Esophagus squamous epithelium (tissue), 5 donors: ENCODE data around the gene FGR. TPM values are rescaled to one million over a fixed set of nuclear protein-coding genes. Genes with fewer than 3 reads are reported as not detected.
A peak's percentile ranks its signal among the peaks of the same experiment; 100 is the strongest.
"Not testable (repeated sequence)": the region's sequence is repeated elsewhere in the genome, so short reads cannot be mapped to it uniquely, and the experiment has no call there.

Source experiments
- DNase-seq: peaks from one replicate; lab custom pipeline; 2025; lab: John Stamatoyannopoulos, UW
- H3K27ac ChIP-seq, 4 donors: fragments of 200-600 bp; sonication (generic); one replicate each; pipeline ENCODE4 v1.5.1; 2016 to 2019; ENCODE audit warnings: mild to moderate bottlenecking in 1 of 4
- H3K27me3 ChIP-seq, 4 donors: fragments of 200-600 bp; sonication (generic); 1 replicate in 3 of 4; 2 replicates in 1 of 4; pipeline versions ENCODE4 v1.5.1 to v1.6.0; 2017 to 2021; ENCODE audit warnings: antibody characterized with exemption in 1 of 4
- H3K36me3 ChIP-seq, 3 donors: fragments of 200-600 bp; sonication (generic); one replicate each; pipeline ENCODE4 v1.5.1; 2016 to 2019
- H3K4me1 ChIP-seq, 3 donors: fragments of 200-600 bp; sonication (generic); one replicate each; pipeline ENCODE4 v1.5.1; 2017 to 2019
- H3K4me3 ChIP-seq, 4 donors: fragments of 200-600 bp; sonication (generic); 1 replicate in 3 of 4; 2 replicates in 1 of 4; pipeline ENCODE4 v1.5.1; 2016 to 2019; ENCODE audit warnings: mild to moderate bottlenecking in 2 of 4, moderate library complexity in 1 of 4
- H3K9me3 ChIP-seq, 3 donors: fragments of 200-600 bp; sonication (generic); one replicate each; pipeline ENCODE4 v1.5.1; 2016 to 2019
- POLR2A ChIP-seq, 4 donors: fragments of 450-650 bp; IDR thresholded peaks; one replicate each; pipeline ENCODE4 v1.6.1; 2017; ENCODE audit warnings: antibody characterized with exemption in 4 of 4, mild to moderate bottlenecking in 4 of 4, moderate library complexity in 3 of 4
- whole genome bisulfite sequencing, 2 donors: methylation state at CpG; one replicate each; pipeline ENCODE4 v1.1.5; 2018; 5-methylcytosine and 5-hydroxymethylcytosine counted together
- intact Hi-C: fragments of 100-400 bp; cut with DNase I; formaldehyde crosslinking; loops from one replicate; pipeline ENCODE4 v1.15.0; 2022
- total RNA-seq, 4 donors: library from RNA; depleted of rRNA; stranded (reverse); fragments of >200 nt; gene quantifications; one replicate each; pipeline ENCODE4 v1.1.0, GENCODE V29; 2016
- TF ChIP-seq, protein P1 (sequence below), 6 experiments: fragments of 450-650 bp in 4 of 6; fragments of 200-600 bp in 2 of 6; sonication (generic) in 2 of 6; IDR thresholded peaks; one replicate each; pipeline ENCODE4 v1.5.1; 2016 to 2019; ENCODE audit warnings: antibody characterized with exemption in 6 of 6, mild to moderate bottlenecking in 4 of 6, moderate library complexity in 4 of 6
- donor health status: DM: yes; HTN: yes; CAD: no.

The FGR gene
- total RNA-seq = 10 to 100 TPM in 2 of 4 donors, 1 to 10 TPM in 2; 1.2 to 12.4 (median 7.5) TPM

GRCh38 chr1:27634985-27635367 is at the start of gene FGR:
Gene FGR (minus strand): TSS chr1:27635185. CDS start chr1:27623916, 11,269 bp downstream.
- intact Hi-C loops = no loop called here
- Histone ChIP-seq H3K9me3 (no peaks in the 10 kb centered on the region), H3K27ac (peak within 1 kb of the TSS; percentile 47 to 83 (median 74)), H3K36me3 (no peaks in the 10 kb centered on the region), H3K27me3 (peaks cover 0 to 18% (median 0%) of the 10 kb centered on the region in 4 donors), H3K4me1 (peaks cover 28 to 62% (median 35%) of the 10 kb centered on the region in 3 donors), H3K4me3 (peak within 1 kb of the TSS; percentile 35 to 66 (median 49))
- peak in 2 of 4 donors; percentile 29 to 45 for TF ChIP-seq POLR2A (IDR thresholded peaks at IDR 0.05)
- TF ChIP-seq, protein P1, sequence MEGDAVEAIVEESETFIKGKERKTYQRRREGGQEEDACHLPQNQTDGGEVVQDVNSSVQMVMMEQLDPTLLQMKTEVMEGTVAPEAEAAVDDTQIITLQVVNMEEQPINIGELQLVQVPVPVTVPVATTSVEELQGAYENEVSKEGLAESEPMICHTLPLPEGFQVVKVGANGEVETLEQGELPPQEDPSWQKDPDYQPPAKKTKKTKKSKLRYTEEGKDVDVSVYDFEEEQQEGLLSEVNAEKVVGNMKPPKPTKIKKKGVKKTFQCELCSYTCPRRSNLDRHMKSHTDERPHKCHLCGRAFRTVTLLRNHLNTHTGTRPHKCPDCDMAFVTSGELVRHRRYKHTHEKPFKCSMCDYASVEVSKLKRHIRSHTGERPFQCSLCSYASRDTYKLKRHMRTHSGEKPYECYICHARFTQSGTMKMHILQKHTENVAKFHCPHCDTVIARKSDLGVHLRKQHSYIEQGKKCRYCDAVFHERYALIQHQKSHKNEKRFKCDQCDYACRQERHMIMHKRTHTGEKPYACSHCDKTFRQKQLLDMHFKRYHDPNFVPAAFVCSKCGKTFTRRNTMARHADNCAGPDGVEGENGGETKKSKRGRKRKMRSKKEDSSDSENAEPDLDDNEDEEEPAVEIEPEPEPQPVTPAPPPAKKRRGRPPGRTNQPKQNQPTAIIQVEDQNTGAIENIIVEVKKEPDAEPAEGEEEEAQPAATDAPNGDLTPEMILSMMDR (IDR thresholded peaks at IDR 0.05) = no peak
- DNase-seq = no peak
- 54% methylated on average over 13 of the region's 28 CpGs; no CpG with 5 or more reads in 1 of the 2 donors for WGBS, 2 donors

DNA sequence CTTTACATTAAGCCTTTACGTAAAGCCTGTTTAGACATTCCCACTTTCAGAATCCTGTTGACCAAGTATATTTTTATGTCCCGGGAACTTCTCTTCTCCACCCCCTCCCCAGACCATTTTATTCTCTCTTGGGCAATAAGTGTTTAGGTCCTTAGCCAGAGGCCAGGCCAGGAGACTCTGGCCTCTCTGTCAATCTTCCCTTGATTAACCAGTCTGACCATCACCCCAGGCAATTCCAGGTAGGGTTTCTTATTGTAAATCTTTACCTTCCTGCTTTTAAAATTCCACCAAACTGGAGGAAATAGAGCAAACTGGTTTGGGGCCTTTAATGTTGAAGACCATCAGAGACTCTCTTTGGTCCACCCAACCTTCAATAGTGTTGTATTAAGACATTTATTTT is 49.2 kb upstream of the FGR start:
- peaks cover 0 to 29% (median 19%) of the 10 kb centered on the region in 3 donors for H3K9me3 ChIP-seq
- peaks cover 0 to 13% (median 0%) of the 10 kb centered on the region in 3 donors for H3K4me1 ChIP-seq
- H3K27ac ChIP-seq = no peak overlapping the region
- no peak overlapping the region for H3K4me3 ChIP-seq
- 85 to 94% methylated on average over 2 of the region's 2 CpGs for WGBS, 2 donors
- TF ChIP-seq POLR2A (IDR thresholded peaks at IDR 0.05) = no peak
- TF ChIP-seq, protein P1 (IDR thresholded peaks at IDR 0.05) = no peak
- intact Hi-C loops = no loop called here
- H3K27me3 ChIP-seq = no peaks in the 10 kb centered on the region
- H3K36me3 ChIP-seq = no peaks in the 10 kb centered on the region
- no peak for DNase-seq

DNA sequence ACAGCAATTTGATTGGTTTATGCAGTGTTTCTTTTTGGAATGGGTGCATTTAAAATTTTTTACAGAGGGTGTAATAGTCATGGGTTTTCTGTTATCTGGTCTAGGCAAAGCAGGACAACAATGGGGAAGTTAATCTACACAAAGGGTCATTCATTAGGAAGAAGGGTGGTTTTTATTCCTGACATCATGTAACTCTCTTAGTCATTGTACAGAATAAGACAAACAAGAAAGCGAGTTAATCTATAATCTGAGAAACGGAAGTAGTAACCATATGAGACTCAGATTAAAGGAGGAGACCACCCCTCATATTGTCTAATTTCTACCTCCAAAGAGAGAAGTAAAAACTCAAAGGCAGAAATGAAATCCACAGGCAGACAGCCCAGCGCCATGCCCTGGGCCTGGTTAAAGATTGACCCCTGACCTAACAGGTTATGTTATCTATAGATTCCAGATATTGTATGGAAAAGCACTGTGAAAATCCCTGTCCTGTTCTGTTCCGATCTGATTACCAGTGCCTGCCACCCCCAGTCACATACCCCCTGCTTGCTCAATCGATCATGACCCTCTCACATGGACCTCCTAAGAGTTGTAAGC is 47.5 kb upstream of the FGR start:
- H3K4me3 ChIP-seq = no peak overlapping the region
- DNase-seq = no peak
- intact Hi-C loops = no loop called here
- H3K27me3 ChIP-seq = no peaks in the 10 kb centered on the region
- peaks cover 0 to 29% (median 19%) of the 10 kb centered on the region in 3 donors for H3K9me3 ChIP-seq
- peaks cover 0 to 13% (median 0%) of the 10 kb centered on the region in 3 donors for H3K4me1 ChIP-seq
- no peak overlapping the region for H3K27ac ChIP-seq
- TF ChIP-seq, protein P1 (IDR thresholded peaks at IDR 0.05) = no peak
- no peak for TF ChIP-seq POLR2A (IDR thresholded peaks at IDR 0.05)
- no peaks in the 10 kb centered on the region for H3K36me3 ChIP-seq
- 86 to 88% methylated on average over 5 of the region's 5 CpGs for WGBS, 2 donors

DNA sequence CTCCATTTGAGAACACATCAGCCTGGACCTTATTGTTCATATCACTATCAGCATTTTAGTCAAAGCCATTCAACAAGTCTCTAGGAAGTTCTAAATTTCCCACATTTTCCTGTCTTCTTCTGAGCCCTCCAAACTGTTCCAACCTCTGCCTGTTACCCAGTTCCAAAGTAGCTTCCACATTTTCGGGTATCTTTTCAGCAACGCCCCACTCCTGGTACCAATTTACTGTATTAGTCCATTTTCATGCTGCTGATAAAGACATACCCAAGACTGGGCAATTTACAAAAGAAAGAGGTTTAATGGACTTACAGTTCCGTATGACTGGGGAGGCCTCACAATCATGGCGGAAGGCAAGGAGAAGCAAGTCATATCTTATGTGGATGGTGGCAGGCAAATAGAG is 46.6 kb upstream of the FGR start:
- DNase-seq = not testable (repeated sequence)

DNA sequence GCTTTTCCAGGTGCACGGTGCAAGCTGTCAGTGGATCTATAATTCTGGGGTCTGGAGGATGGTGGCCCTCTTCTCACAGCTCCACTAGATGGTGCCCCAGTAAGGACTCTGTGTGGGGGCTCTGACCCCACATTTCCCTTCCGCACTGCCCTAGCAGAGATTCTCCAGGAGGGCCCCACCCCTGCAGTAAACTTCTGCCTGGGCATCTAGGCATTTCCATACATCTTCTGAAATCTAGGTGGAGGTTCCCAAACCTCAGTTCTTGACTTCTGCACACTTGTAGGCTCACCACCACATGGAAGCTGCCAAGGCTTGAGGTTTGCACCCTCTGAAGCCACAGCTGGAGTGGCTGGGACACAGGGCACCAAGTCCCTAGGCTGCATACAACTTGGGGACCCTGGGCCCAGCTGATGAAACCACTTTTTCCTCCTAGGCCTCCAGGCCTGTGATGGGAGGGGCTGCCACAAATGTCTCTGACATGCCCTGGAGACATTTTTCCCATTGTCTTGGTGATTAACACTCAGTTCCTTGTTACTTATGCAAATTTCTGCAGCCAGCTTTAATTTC is 45.3 kb upstream of the FGR start:
- H3K4me1 ChIP-seq, H3K27ac ChIP-seq, H3K36me3 ChIP-seq, H3K27me3 ChIP-seq, intact Hi-C loops, DNase-seq, H3K4me3 ChIP-seq: not testable (repeated sequence)
- peaks cover 0 to 29% (median 19%) of the 10 kb centered on the region in 3 donors for H3K9me3 ChIP-seq
- WGBS, 2 donors = 100% methylated on average over 2 of the region's 2 CpGs; no CpG with 5 or more reads in 1 of the 2 donors

More for the DNA sequence above, 46.6 kb upstream of the FGR start:
- H3K4me1 ChIP-seq, H3K27me3 ChIP-seq, H3K4me3 ChIP-seq, H3K36me3 ChIP-seq, intact Hi-C loops, H3K27ac ChIP-seq: not testable (repeated sequence)
- peaks cover 0 to 29% (median 19%) of the 10 kb centered on the region in 3 donors for H3K9me3 ChIP-seq
- WGBS, 2 donors = 92 to 99% methylated on average over 3 to 4 of the region's 4 CpGs

DNA sequence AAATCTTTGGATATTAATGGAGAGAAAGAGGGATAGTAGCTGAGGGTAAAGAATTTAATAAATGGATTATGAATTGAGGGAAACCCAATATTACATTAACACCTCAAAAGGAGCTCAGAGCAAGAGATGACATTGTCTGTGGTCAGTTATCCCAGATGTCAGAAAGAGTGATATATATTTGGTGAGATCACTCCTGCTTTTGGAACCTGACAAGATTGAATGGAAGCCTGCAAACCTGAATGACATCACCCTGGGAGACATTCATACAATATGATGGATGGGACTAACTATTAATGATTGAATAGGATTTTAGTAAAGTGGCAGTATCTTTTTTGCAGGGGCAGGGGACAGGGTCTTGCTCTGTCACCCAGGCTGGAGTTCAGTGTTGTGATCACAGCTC is 43.8 kb upstream of the FGR start:
- no peaks in the 10 kb centered on the region for H3K36me3 ChIP-seq
- TF ChIP-seq, protein P1 (IDR thresholded peaks at IDR 0.05) = no peak
- TF ChIP-seq POLR2A (IDR thresholded peaks at IDR 0.05) = no peak
- no peak for DNase-seq
- no peaks in the 10 kb centered on the region for H3K4me1 ChIP-seq
- H3K4me3 ChIP-seq = no peak overlapping the region
- H3K27me3 ChIP-seq = no peaks in the 10 kb centered on the region
- peaks cover 0 to 29% (median 19%) of the 10 kb centered on the region in 3 donors for H3K9me3 ChIP-seq
- intact Hi-C loops = no loop called here
- no peak overlapping the region for H3K27ac ChIP-seq
